IPS-20b (cell line): ENCODE data around the gene AARS2.
"Not testable (repeated sequence)": the region's sequence is repeated elsewhere in the genome, so short reads cannot be mapped to it uniquely, and the experiment has no call there.

Source experiments
- H3K27ac ChIP-seq: one replicate; pipeline ENCODE4 v1.5.1; 2013; ENCODE audit warnings: low read length
- H3K27me3 ChIP-seq: 2 replicates; pipeline ENCODE4 v1.6.1; 2013; ENCODE audit warnings: mild to moderate bottlenecking, low read length, inconsistent platforms; ENCODE audit not compliant: insufficient read depth
- H3K36me3 ChIP-seq: 2 replicates; pipeline ENCODE4 v1.6.1; 2013; ENCODE audit warnings: low read depth, mild to moderate bottlenecking, inconsistent platforms, low read length, moderate library complexity; ENCODE audit not compliant: insufficient read depth
- H3K4me1 ChIP-seq: 2 replicates; pipeline ENCODE4 v1.6.1; 2013; ENCODE audit warnings: mild to moderate bottlenecking, control low read depth, inconsistent platforms, low read length, moderate library complexity; ENCODE audit not compliant: insufficient read depth
- H3K4me3 ChIP-seq: 2 replicates; pipeline ENCODE4 v1.5.1; 2013; ENCODE audit warnings: mild to moderate bottlenecking, low read length, inconsistent platforms
- H3K9ac ChIP-seq: 2 replicates; pipeline ENCODE4 v1.6.1; 2013; ENCODE audit warnings: low read depth, mild to moderate bottlenecking, inconsistent platforms, low read length, moderate library complexity
- H3K9me3 ChIP-seq: 2 replicates; pipeline ENCODE4 v1.6.1; 2013; ENCODE audit warnings: mild to moderate bottlenecking, low read depth, low read length, inconsistent platforms; ENCODE audit not compliant: insufficient read depth

The AARS2 gene

DNA sequence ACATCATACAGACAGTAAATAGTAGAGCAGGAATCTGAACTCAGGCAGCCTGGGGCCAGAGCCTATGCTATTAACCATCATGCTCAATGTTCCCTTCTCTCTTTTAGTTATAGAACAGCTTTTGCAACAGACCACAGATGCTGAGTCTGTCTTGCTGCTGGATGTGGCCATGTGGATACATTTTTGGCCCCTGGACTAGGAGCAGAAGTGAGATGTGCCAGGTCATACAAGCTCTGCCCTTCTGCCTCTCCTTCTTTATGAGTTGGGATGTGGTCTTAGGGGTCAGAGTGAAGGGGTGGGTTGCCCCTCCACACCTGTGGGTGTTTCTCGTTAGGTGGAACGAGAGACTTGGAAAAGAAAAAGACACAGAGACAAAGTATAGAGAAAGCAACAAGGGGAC is 14.6 kb upstream of the AARS2 start:
- Histone ChIP-seq H3K9ac (peak overlapping the region; percentile 37; the same call in 1 of the 2 replicates), H3K27me3 (peaks cover 6% of the 10 kb centered on the region; the same call in 1 of the 2 replicates), H3K36me3 (no peaks in the 10 kb centered on the region), H3K4me3 (peak overlapping the region; percentile 48; the same call in 1 of the 2 replicates), H3K4me1 (peaks cover 14% of the 10 kb centered on the region; the same call in 1 of the 2 replicates), H3K27ac (no peak overlapping the region), H3K9me3 (no peaks in the 10 kb centered on the region)

DNA sequence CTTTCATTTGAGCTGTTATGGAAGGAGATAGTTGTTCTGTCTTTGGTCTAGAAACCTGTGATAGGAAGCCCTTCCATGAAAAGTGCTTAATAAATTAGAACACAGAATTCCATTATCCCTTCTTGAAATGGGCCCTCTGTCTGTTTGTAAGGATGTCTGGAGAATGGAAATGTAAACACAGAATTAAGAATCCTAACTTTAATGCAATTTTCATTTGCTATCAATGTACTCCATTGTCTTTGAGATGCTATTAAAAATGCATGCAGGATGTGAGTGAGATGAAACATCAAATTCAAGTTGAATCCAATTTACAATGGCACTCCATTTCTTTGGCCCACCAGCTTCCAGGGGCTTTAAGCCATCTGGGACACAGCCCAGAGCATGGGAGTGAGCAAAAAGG is 13.9 kb upstream of the AARS2 start:
- peaks cover 6% of the 10 kb centered on the region; the same call in 1 of the 2 replicates for H3K27me3 ChIP-seq
- no peaks in the 10 kb centered on the region for H3K9me3 ChIP-seq
- H3K4me3 ChIP-seq = no peak overlapping the region
- H3K36me3 ChIP-seq = no peaks in the 10 kb centered on the region
- H3K27ac ChIP-seq = no peak overlapping the region
- H3K4me1 ChIP-seq = peaks cover 14% of the 10 kb centered on the region; the same call in 1 of the 2 replicates
- H3K9ac ChIP-seq = no peak overlapping the region

DNA sequence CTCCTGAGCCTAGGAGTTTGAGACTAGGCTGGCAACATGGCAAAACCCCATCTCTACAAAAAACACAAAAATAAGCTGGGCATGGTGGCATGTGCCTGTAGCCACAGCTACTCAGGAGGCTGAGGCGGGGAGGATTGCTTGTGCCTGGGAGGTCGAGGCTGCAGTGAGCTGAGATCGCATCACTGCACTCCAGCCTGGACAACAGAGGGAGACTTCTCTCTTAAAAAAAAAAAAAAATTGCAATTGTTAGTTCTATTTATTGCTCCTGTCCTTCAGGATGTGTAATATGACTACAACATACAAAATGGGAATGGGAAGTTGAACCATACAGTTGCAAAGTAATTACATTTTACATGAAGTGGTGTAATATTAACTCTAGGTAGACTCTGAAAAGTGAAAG is 8.1 kb upstream of the AARS2 start:
- Histone ChIP-seq H3K36me3 (no peaks in the 10 kb centered on the region), H3K4me3 (no peak overlapping the region), H3K4me1 (no peaks in the 10 kb centered on the region), H3K9ac (no peak overlapping the region), H3K27me3 (peaks cover 12% of the 10 kb centered on the region; the same call in 1 of the 2 replicates), H3K27ac (no peak overlapping the region), H3K9me3 (no peaks in the 10 kb centered on the region)

DNA sequence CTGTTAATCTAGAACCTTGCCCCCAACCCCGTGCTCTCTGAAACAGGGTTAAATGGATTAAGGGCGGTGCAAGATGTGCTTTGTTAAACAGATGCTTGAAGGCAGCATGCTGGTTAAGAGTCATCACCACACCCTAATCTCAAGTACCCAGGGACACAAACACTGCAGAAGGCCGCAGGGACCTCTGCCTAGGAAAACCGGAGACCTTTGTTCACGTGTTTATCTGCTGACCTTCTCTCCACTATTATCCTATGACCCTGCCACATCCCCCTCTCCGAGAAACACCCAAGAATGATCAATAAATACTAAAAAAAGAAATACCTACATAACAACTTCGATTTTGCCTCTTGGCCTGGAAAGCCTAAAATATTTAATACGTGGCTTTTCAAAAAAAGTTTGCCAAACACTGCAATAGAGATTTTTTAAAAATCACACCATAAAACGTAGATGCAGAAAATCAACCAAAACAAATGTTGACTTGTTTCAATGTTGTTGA is 4.0 kb upstream of the AARS2 start:
- H3K27me3 ChIP-seq = peaks cover 12% of the 10 kb centered on the region; the same call in 1 of the 2 replicates
- H3K36me3 ChIP-seq, H3K4me1 ChIP-seq, H3K9ac ChIP-seq, H3K27ac ChIP-seq, H3K9me3 ChIP-seq, H3K4me3 ChIP-seq: not testable (repeated sequence)

DNA sequence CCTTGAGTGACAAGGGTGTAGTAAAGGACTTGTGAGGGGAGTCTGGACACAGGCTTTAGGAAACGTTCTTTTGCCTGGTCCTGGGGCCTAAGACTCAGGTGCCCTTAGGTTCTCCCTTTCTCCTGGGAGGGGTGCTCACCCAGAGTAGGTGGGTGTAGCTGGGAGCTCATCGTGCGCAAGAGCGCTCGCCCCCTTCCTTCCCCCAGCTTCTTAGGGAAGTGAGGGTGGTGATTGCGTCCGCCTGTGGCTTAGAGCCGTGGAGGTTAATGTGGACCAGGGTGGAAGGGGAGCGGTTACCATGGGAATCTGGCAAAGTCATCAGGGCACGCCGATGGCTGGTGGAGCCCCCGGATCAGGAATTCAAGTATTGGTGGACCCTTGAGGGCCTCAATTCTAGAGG is 3.3 kb upstream of the AARS2 start:
- no peak overlapping the region for H3K4me3 ChIP-seq
- no peak overlapping the region for H3K27ac ChIP-seq
- no peak overlapping the region for H3K9ac ChIP-seq
- H3K9me3 ChIP-seq = no peaks in the 10 kb centered on the region
- no peaks in the 10 kb centered on the region for H3K4me1 ChIP-seq
- H3K36me3 ChIP-seq = peaks cover 3% of the 10 kb centered on the region
- peaks cover 12% of the 10 kb centered on the region; the same call in 1 of the 2 replicates for H3K27me3 ChIP-seq

DNA sequence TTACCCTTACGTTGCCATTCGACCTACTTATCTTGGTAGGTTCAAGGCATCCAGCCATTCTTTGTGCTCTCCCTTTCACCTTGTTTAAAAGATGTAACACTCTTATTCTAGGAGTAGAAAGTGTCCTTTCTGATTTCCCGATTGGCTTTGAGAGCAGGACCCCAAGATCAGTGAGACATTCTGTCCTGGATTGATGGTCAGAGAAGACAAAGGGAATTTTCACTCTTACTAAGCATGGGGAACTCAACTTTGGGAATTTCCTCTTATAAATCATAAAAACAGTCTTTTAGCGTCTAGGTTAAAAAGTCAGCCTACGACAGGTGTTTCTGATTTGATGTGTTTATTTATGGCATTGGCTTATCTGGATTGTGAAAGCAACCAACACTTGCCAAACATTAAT is 2.8 kb upstream of the AARS2 start:
- Histone ChIP-seq H3K9me3 (no peaks in the 10 kb centered on the region), H3K36me3 (peaks cover 9% of the 10 kb centered on the region), H3K4me3 (no peak overlapping the region), H3K9ac (no peak overlapping the region), H3K27ac (no peak overlapping the region), H3K27me3 (peaks cover 12% of the 10 kb centered on the region; the same call in 1 of the 2 replicates), H3K4me1 (no peaks in the 10 kb centered on the region)

DNA sequence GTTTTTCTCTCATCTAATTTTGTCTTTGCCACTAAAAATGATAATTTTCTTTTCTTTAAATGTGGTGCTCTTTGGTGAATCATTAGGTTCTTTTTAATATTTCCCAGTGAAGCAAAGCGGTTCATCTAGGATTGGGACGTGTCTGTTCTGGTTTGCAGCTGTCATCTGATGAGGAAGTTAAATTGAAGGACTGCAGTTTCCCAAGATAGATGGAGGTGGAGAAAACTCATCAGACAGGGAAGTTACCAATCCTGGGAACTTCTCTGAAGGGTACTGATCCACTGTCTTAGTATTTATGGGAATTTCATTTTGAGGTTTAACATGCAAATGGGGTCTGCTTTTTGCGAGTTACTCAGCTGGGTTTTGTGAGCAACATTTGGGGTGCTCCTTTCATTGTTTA is 2.4 kb upstream of the AARS2 start:
- Histone ChIP-seq H3K27me3 (peaks cover 10% of the 10 kb centered on the region; the same call in 1 of the 2 replicates), H3K36me3 (peaks cover 13% of the 10 kb centered on the region), H3K27ac (no peak overlapping the region), H3K4me3 (no peak overlapping the region), H3K4me1 (no peaks in the 10 kb centered on the region), H3K9me3 (no peaks in the 10 kb centered on the region), H3K9ac (no peak overlapping the region)

DNA sequence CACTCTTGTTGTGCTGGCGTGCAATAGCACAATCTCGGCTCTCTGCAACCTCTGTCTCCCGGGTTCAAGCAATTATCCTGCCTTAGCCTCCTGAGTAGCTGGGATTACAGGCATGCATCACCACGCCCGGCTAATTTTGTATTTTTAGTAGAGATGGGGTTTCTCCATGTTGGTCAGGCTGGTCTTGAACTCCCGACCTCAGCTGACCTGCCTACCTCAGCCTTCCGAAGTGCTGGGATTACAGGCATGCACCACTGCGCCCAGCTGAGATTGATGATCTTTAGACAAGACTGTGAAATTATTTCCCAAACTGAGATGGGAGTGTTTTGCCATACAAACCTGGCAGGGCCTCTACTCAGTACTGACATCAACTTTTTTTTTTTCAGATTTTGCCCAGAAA is 1.5 kb upstream of the AARS2 start:
- H3K36me3 ChIP-seq = peaks cover 21% of the 10 kb centered on the region
- not testable (repeated sequence) for H3K27ac ChIP-seq, H3K4me1 ChIP-seq, H3K27me3 ChIP-seq, H3K9me3 ChIP-seq, H3K4me3 ChIP-seq, H3K9ac ChIP-seq

DNA sequence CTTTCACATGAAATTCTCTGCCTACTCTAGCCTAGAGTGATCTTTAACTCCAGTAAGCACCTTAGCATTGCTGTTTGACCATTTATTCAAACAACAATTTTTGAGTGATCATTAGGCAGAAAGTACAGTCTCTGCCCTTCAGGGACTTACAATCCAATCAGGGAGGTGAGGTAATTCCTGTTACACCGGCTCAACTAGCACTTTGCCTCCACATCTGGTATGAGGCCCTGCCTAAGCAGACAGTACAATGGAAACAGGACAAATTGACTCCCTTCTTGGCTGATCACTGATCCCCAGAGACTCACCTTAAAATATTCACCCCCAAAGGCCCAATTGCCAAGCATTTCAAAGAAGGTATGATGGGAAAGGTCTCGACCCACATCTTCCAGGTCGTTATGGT is 1.4 kb downstream of the AARS2 start:
- Histone ChIP-seq H3K36me3 (peaks cover 48% of the 10 kb centered on the region), H3K27ac (no peak overlapping the region), H3K4me3 (peak overlapping the region; percentile 74; the same call in 1 of the 2 replicates), H3K4me1 (no peaks in the 10 kb centered on the region), H3K9ac (no peak overlapping the region), H3K27me3 (no peaks in the 10 kb centered on the region), H3K9me3 (no peaks in the 10 kb centered on the region)

DNA sequence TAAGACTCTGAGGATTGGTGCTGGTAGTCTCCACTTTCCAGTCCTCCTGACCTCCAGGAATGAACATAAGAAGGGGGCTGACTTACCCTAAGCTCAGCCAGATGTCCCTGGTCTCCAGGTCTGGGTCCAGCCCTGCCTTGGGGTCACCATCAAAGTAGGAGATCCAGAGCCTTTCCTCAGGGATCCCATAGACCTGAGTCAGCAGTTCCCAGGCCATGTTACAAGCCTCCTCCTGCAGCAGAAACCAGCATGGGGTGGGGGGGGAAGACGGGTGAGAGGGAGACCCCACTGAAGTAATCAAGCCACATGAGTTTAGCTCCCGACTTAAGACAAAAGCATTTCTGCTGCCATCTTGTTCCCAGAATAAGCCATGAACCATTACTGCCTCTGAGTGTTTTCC is 1.8 kb downstream of the AARS2 start:
- Histone ChIP-seq H3K27ac (no peak overlapping the region), H3K9me3 (no peaks in the 10 kb centered on the region), H3K4me1 (no peaks in the 10 kb centered on the region), H3K4me3 (no peak overlapping the region), H3K27me3 (no peaks in the 10 kb centered on the region), H3K36me3 (peaks cover 53% of the 10 kb centered on the region), H3K9ac (no peak overlapping the region)

DNA sequence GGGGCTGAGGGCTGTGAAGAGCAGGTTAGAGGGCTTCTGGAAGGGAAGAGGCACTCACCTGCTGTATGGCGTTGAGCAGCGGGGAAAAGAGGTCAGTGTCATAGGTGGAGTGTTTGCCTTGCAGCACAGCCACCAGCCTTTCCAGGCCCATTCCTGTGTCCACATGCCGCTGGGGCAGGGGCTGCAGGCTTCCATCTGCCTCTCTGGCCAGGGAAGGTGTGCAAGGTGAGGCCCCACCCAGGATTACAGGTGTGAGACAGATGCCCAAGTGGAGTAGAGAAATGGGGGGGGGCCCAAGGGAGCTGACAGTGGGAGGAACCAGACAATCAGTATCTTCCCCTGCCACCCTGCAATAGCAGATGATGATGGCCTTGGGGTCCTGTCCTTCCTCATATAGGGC is 2.9 kb downstream of the AARS2 start:
- Histone ChIP-seq H3K27ac (no peak overlapping the region), H3K36me3 (peaks cover 64% of the 10 kb centered on the region), H3K4me1 (no peaks in the 10 kb centered on the region), H3K9ac (no peak overlapping the region), H3K9me3 (no peaks in the 10 kb centered on the region), H3K27me3 (no peaks in the 10 kb centered on the region), H3K4me3 (no peak overlapping the region)

DNA sequence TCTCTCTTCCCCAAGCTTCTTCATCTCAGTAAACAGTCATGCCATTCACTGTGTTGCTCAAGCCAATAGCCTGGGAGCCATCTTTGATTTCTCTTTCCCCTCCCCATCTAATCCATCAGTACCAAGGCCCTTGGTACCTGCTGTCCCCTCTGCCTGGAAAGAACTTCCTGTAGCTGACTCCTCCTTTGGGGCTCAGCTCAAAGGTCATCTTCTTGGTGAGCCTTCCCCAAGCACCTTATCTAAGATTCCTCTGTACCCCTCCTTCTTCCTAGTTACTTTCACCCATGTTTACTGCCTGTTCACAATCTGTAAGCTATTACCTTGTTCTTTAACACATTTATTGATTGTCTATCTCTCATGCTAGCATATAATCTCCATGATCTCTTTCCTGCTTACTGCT is 3.5 kb downstream of the AARS2 start:
- Histone ChIP-seq H3K9ac (no peak overlapping the region), H3K4me1 (no peaks in the 10 kb centered on the region), H3K27ac (no peak overlapping the region), H3K27me3 (no peaks in the 10 kb centered on the region), H3K4me3 (no peak overlapping the region), H3K36me3 (peaks cover 70% of the 10 kb centered on the region), H3K9me3 (no peaks in the 10 kb centered on the region)
